GM12878 (cell line): Measurements from ENCODE around the gene NKD1. TPM values are rescaled to one million over a fixed set of nuclear protein-coding genes. Genes with fewer than 3 reads are reported as not detected.

ENCODE experiments used
- ATAC-seq: fragments of 200-7000 bp; cut with Tn5 transposase; 3 replicates; pipeline ENCODE4 v1.9.1; 2020; ENCODE audit warnings: mild to moderate bottlenecking, moderate library complexity
- BruUV-seq: library from RNA; stranded (reverse); fragments of 400-500 nt; replicated peaks from 2 replicates; lab custom pipeline; 2021; lab: Mats Ljungman, UMichigan
- CTCF ChIA-PET: fragments of 300-600 bp; sonication (Branson Sonifier 250); formaldehyde crosslinking; extraction: SDS; loops from one replicate; lab custom pipeline; 2021; ENCODE audit warnings: inconsistent platforms; lab: Yijun Ruan, JAX
- POLR2A ChIA-PET: fragments of 350-600 bp; formaldehyde crosslinking; extraction: SDS; loops from one replicate; lab custom pipeline; 2021; ENCODE audit warnings: inconsistent platforms; lab: Charles Lee
- RAD21 ChIA-PET: fragments of 300-600 bp; sonication (Branson Sonifier 250); formaldehyde crosslinking; loops from one replicate; lab custom pipeline; 2023; ENCODE audit warnings: antibody characterized with exemption; ENCODE audit not compliant: unreplicated experiment; lab: Charles Lee
- SMC1A ChIA-PET: fragments of 300-600 bp; sonication (Branson Sonifier 250); formaldehyde crosslinking; loops from one replicate; lab custom pipeline; 2023; ENCODE audit not compliant: unreplicated experiment, uncharacterized antibody; lab: Charles Lee
- DNase-seq: peaks from one replicate; pipeline ENCODE4 v3.0.0-alpha.2; 2011; ENCODE audit warnings: low read depth, low spot score
- FAIRE-seq: peaks from 3 replicates; lab custom pipeline; 2011; peaks lifted over from hg19 to GRCh38; lab: Jason Lieb, UNC
- H2AFZ ChIP-seq: 2 replicates; pipeline ENCODE4 v1.6.0; 2011; ENCODE audit warnings: low read depth, low read length, control low read depth; ENCODE audit not compliant: control insufficient read depth
- H3K27ac ChIP-seq: 2 replicates; pipeline ENCODE4 v1.5.1; 2011; ENCODE audit warnings: control low read depth; ENCODE audit not compliant: control insufficient read depth, insufficient read depth
- H3K27me3 ChIP-seq, 2 experiments: replicated peaks in 1 of 2; 2 replicates each; pipeline versions ENCODE4 v1.6.0 to v1.6.1; 2011; ENCODE audit warnings: low read length in 1 of 2; ENCODE audit not compliant: control insufficient read depth in 2 of 2, insufficient read depth in 2 of 2
- H3K36me3 ChIP-seq, 2 experiments: 2 replicates each; pipeline ENCODE4 v1.5.1; 2011; ENCODE audit warnings: low read length in 1 of 2; ENCODE audit not compliant: control insufficient read depth in 2 of 2, insufficient read depth in 2 of 2
- H3K4me1 ChIP-seq: 2 replicates; pipeline ENCODE4 v1.6.1; 2011; ENCODE audit warnings: mild to moderate bottlenecking, low read length, moderate library complexity, mixed read lengths; ENCODE audit not compliant: control insufficient read depth, insufficient read depth
- H3K4me2 ChIP-seq: 2 replicates; pipeline ENCODE4 v1.6.0; 2011; ENCODE audit warnings: control low read depth; ENCODE audit not compliant: control insufficient read depth, insufficient read depth
- H3K4me3 ChIP-seq: fragments of 200-600 bp; sonication (generic); 2 replicates; pipeline ENCODE4 v1.5.1; 2016
- H3K79me2 ChIP-seq: 2 replicates; pipeline ENCODE4 v1.6.0; 2011; ENCODE audit warnings: low read length; ENCODE audit not compliant: control insufficient read depth, insufficient read depth
- H3K9ac ChIP-seq: 2 replicates; pipeline ENCODE4 v1.8.0; 2011; ENCODE audit warnings: low read length, control low read depth, mixed read lengths; ENCODE audit not compliant: control insufficient read depth, insufficient read depth
- H3K9me3 ChIP-seq: replicated peaks from 3 replicates; pipeline ENCODE4 v1.5.1; 2011; ENCODE audit warnings: mild to moderate bottlenecking, low read length; ENCODE audit not compliant: control insufficient read depth, insufficient read depth
- H4K20me1 ChIP-seq: 2 replicates; pipeline ENCODE4 v1.6.0; 2011; ENCODE audit not compliant: control insufficient read depth, insufficient read depth
- ASH2L ChIP-seq: fragments of 300-600, 200-600 bp; sonication (generic); IDR thresholded peaks from 2 replicates; pipeline ENCODE4 v1.6.1; 2017; ENCODE audit warnings: low read depth, mild to moderate bottlenecking, borderline replicate concordance
- PKNOX1 ChIP-seq: fragments of 450-650 bp; IDR thresholded peaks from 2 replicates; pipeline ENCODE4 v1.6.1; 2016; ENCODE audit warnings: mild to moderate bottlenecking
- TAF1 ChIP-seq: IDR thresholded peaks from 2 replicates; pipeline ENCODE4 v1.6.1; 2011; ENCODE audit warnings: mild to moderate bottlenecking, low read depth, low read length, borderline replicate concordance
- ZNF384 ChIP-seq: IDR thresholded peaks from 2 replicates; pipeline ENCODE4 v1.6.1; 2012; ENCODE audit warnings: low read depth, mild to moderate bottlenecking, low read length, improper control_type of control experiment, borderline replicate concordance
- WGBS: methylation state at CpG from one replicate; pipeline ENCODE4 v1.1.6; 2016; ENCODE audit warnings: low lambda C conversion rate; ENCODE audit not compliant: insufficient replicate concordance, insufficient coverage; ENCODE audit errors: missing lambda C conversion rate; 5-methylcytosine and 5-hydroxymethylcytosine counted together
- in situ Hi-C: fragments of 300-500 bp; cut with MboI; formaldehyde crosslinking; loops from 9 replicates; pipeline ENCODE4 v1.14.3; 2018; ENCODE audit warnings: mixed read lengths
- intact Hi-C: fragments of 100-400 bp; cut with micrococcal nuclease; formaldehyde crosslinking; loops from one replicate; pipeline ENCODE4 v1.14.2; 2022; ENCODE audit not compliant: unreplicated experiment
- polyA plus RNA-seq, 11 experiments: library from polyadenylated mRNA; depleted of rRNA in 4 of 11; unstranded in 6 of 11; stranded (reverse) in 5 of 11; fragments of >200 nt; fragmentation: Nextera tagmentation in 4 of 11; fragmentation: Illumina TruSeq in 1 of 11; extraction: Ambion mirVana in 4 of 11; extraction: Trizol in 1 of 11; gene quantifications; 1 replicate in 1 of 11; 2 replicates in 10 of 11; pipeline versions ENCODE4 v1.2.1 to v1.2.3, GENCODE V29; 2011 to 2016; ENCODE audit warnings: inconsistent platforms in 2 of 11, missing spikeins in 2 of 11, low read depth in 1 of 11
- total RNA-seq, 4 experiments: library from RNA; depleted of rRNA in 3 of 4; stranded (reverse); fragments of >200 nt in 3 of 4; fragmentation: Illumina TruSeq in 1 of 4; extraction: Trizol in 1 of 4; gene quantifications; 2 replicates each; pipeline versions ENCODE4 v1.2.1 to v1.2.3, GENCODE V29; 2013 to 2021

The NKD1 gene
- total and polyA plus RNA-seq, 10 of the 15 experiments (the other 5 are each of a cell fraction or from before 2014, with no cell fraction given): under 0.01 to 0.49 (median 0.04) TPM; not detected in 2

- ATAC-seq (no peak), DNase-seq (no peak), FAIRE-seq (no peak)
- in situ Hi-C loops (no loop called here), intact Hi-C loops (no loop called here)
- Histone ChIP-seq H3K4me1 (no peaks in the 10 kb centered on the region), H3K27ac (no peak overlapping the region), H3K36me3 (no peaks in the 10 kb centered on the region), H3K27me3 (no peaks in the 10 kb centered on the region), H3K4me3 (no peak overlapping the region), H3K4me2 (no peak overlapping the region), H2AFZ (no peak overlapping the region), H3K9ac (no peak overlapping the region), H3K79me2 (no peaks in the 10 kb centered on the region), H3K9me3 (no peaks in the 10 kb centered on the region; the same call in 2 of the 3 replicates), H4K20me1 (no peaks in the 10 kb centered on the region)
- ChIA-PET SMC1A (no interaction called here), POLR2A (no interaction called here), RAD21 (no interaction called here), CTCF (no interaction called here)
- 18% methylated on average over 4 of the region's 4 CpGs for WGBS
- BruUV-seq: no TSS peak
- TF ChIP-seq TAF1: no peak
Measured at GRCh38 chr16:50526249-50526648, 21.9 kb upstream of the NKD1 start.

GRCh38 chr16:50526796-50527195 is 21.4 kb upstream of the NKD1 start:
- Histone ChIP-seq H3K27me3 (no peaks in the 10 kb centered on the region), H3K4me1 (no peaks in the 10 kb centered on the region), H3K9me3 (no peaks in the 10 kb centered on the region; the same call in 2 of the 3 replicates), H3K4me2 (no peak overlapping the region), H3K9ac (no peak overlapping the region), H2AFZ (no peak overlapping the region), H3K4me3 (no peak overlapping the region), H4K20me1 (no peaks in the 10 kb centered on the region), H3K27ac (no peak overlapping the region), H3K36me3 (no peaks in the 10 kb centered on the region), H3K79me2 (no peaks in the 10 kb centered on the region)
- TF ChIP-seq PKNOX1 (no peak), ASH2L (no peak), ZNF384 (no peak)
- DNase-seq (no peak), FAIRE-seq (no peak), ATAC-seq (no peak)
- 32% methylated on average over 6 of the region's 6 CpGs for WGBS
- ChIA-PET SMC1A (no interaction called here), CTCF (no interaction called here), RAD21 (no interaction called here), POLR2A (no interaction called here)
- no TSS peak for BruUV-seq
- in situ Hi-C loops (no loop called here), intact Hi-C loops (no loop called here)
